ENCODE measurements around the gene SCRN3.

Gene SCRN3

DNA sequence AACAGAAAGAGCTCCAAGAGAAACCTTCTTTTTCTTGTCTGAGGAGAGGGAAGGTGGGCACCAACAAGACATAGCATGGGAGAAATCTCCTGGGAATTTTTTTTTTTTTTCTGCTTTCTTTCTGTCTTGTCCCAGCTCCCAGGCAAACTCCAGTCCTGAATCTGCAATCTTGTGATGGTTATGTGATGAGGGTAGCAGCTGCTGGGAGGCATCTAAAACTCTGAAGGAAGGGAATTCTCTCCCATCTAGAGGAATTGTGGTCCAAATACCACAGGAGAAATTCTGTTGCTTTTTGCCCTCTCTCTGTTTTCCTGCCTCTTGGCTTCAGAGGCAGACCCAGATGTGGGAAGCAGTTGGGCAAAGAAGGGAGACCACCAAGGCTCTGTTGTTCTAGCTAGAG, 16.7 kb downstream of the SCRN3 start:
- no peak for DNase-seq

DNA sequence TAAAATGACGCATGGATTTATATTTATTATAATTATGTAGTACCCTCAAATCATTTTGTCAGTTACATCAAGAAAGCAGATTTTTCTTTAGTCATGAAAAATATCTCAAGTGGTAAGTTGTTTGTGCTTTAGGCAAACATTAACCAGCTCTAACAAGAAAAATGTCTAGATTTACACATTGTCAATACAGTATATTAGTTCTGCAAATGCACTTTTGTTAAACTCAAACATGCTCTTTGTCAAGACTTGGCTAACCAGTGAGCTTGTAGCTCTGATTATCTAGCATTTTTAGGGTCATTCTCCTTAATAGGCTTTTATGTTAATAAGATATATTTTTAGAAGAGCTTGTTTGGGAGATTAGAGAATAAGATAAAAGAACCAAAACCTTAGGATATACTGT, 32.7 kb downstream of the SCRN3 start:
- no peak for DNase-seq

DNA sequence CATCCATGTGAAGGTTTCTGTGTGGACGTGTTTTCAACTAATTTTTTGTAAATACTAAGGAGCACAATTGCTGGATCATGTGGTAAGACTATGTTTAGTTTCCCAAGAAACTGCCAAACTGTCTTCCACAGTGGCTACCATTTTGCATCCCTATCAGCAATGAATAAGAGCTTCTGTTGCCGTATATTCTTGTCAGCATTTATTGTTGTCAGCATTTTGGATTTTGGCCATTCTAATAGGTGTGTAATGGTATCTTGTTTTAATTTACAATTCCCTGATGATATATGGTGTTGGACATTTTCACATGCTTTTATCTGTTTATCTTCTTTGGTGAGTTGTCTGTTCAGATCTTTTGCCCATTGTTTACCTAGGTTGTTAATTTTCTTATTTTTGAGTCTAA, 34.5 kb downstream of the SCRN3 start:
- no peak for DNase-seq

DNA sequence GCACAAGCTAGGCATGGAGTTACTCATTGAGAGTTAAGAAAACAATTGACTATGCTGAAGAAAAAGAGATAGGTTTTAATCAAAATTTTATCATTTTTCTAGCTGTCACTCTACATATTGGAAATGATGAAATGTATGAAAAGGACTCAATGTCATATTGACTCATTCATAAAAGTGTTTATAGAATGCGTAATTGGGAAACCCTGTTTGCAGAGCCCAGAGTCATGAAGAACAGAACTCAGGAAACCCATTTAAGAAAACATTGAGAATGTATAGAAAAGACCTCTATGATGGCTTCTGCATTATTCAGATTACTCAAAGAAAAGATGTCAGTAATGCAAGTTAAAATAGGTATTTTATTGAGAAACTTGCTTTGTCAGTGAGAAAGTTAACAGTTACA, 36.4 kb downstream of the SCRN3 start:
- no peak for DNase-seq

DNA sequence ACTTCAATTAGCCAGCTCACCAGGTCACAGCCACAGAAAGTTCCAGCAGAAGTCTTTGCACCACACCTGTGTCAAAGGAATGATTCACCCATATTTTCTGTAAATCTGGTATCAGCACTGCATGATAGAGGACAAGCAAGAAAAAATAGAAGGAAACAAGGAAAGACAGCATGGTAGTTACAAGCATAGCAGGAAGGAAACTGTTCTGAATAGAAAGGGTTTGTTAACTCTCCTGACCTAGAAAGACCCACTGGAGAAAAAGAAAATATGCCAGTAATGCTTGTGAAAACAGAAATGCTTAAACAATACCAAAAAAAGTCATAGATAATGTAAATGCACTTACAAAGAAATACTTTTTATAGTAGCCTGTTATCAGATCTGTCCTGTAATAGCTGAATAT, 40.8 kb downstream of the SCRN3 start:
- no peak for DNase-seq

DNA sequence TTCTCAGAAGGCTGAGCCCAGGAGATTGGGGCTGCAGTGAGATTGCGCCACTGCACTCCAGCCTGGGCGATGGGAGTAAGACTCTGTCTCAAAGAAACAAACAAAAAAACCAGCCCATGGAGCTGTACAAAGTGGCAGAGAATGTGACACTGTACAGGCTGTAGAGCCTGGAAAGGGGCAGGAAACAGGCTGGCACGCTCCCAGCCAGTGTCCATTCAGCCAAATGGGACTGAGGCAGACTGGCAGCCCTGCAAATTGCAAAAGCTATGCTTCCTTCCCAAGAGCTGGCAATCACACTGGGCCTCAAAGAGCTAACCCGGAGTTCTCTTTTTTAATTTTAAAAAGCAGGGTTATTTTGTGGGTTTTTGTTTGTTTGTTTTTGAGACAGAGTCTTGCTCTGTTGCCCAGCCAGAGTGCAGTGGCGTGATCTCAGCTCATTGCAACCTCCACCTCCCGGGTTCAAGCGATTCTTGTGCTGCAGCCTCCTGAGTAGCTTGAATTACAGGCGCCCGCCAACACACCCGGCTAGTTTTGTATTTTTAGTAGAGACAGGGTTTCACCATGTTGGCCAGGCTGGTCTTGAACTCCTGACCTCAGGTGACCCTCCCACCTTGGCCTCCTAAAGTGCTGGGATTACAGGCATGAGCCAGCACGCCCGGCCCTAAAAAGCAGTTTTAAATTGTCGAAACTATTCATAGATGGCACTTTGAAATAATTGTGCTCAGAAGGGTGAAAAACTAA, 42.8 kb downstream of the SCRN3 start:
- DNase-seq: no peak

DNA sequence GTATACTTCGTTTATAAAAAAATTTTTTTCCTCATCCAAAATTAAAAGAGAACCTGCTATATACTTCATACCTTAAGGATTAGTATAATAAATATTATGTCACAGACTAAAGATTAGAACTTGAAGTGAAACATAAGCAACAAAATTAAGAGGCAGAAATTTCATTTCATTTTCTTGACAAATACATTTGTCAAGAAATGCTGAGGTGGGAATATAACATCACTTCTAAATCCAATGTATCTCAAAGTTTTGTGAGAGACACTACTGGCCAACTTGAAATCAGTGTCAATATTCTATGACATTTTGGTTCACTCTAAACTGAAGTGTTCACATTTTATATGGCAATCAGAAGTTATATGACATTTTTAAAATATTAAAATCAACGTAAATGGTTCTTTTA, 43.8 kb downstream of the SCRN3 start:
- DNase-seq: no peak

DNA sequence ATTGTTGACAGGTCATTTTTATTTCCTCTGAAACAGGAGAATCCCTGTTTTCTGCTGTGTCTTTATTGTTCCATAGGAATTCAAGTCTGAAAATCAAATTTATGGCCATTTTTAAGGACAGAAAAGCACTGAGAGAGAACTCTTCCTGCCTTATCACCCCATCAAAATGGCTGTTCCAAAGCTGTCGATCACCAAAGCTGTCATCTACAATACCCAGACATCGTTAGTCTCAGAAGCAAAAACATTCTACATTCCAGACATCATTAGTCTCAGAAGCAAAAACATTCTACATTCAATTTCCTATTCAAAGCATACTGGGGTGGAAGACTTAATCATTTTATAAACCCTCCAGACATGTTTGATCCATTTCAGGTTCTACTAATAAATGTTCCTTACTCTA, 44.4 kb downstream of the SCRN3 start:
- DNase-seq: no peak

DNA sequence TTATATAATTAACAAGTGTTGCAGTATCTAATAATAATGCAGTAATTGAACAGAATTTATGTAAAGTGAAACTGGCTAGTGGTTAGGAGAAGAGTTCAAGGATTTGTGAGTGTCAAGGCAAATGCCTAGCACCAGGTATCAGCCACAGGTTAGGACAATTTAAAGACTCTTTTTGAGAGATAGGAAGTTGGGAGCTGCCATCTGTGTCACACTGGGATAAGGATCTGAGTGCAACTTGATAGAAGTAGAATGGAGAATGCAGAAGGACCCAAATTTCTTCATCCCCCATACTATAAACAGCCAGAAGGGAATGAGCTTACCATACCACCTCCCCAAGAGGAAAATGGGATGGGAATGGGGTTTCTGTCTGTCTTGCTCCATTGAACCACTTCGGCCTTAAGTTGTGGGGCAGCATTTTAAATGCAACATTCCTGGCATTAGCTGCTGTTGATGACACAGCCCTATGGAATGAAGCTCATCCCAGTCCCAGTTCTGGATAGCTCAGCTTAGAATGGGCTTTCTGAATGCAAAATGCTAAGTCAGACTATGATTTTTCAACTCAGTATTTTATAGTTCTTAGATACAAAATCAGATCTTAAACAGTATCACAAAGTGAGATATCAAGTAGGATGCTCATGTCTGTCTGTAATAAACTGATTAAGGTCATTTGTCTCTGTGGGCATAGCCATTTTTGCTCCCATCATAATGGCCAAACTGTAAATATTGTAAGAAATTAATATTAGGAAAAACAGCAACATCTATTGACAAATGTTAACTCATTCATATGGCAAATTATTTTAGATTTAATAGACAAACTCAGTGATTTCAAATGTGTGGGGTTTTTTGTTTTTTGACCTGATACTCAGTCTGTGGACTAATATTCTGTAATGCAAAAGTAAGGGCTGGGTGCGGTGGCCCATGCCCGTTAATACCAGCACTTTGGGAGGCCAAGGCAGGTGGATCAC, 47.3 kb downstream of the SCRN3 start:
- no peak for DNase-seq

DNA sequence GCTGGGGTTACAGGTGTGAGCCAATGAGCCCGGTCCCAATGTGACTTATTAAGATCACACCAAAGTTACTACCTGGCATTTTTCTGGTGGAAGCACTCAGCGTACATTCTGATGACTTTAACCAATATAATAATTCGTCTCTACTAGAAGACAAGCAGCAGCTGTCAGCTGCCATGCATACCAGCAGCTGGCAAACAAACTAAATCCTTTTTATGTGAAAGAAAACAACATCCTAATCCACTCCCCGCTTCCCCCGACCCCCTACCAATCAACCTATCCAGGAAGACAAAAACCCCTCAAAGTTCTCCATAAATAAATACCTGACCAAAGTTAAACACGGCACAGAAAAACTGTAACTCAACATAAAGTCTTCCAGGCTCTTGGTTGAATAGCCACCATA, 49.2 kb downstream of the SCRN3 start:
- no peak for DNase-seq

DNA sequence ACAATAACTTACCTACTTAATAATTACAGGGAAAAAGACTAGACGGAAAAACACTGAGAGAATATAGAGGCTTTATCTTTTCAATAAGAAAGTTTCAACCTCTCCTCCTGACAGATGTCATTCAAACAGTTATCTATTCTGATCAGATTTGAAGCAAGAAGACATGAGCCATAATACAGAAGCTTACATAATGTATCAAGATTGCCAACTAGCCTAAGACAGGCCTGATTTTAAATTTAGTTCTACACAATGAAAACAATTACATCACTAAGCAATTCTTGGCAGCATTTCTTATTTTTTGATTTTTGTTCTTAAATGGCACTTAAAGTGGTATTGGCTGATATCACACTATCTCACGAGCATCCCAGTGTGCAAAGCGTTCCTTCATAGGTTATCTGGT, 49.7 kb downstream of the SCRN3 start:
- no peak for DNase-seq

DNA sequence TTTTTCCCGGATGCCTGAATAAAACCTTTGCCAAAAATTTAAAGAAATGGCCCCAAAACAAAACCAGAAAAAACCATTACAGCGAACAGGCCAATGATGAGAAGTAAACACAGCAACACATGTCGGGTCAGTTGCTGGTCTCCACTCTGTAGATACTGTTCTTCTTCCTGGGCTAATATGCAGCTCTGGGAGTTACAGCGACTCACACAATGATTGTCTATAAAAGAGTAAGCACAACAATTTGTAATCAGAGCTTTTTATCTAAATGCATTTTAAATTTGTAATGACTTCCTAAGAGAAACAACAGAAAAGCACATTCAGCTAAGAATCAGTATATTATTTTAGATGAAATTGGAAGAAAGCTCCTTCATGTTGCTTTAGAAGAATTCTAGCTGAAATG, 51.0 kb downstream of the SCRN3 start:
- no peak for DNase-seq

DNA sequence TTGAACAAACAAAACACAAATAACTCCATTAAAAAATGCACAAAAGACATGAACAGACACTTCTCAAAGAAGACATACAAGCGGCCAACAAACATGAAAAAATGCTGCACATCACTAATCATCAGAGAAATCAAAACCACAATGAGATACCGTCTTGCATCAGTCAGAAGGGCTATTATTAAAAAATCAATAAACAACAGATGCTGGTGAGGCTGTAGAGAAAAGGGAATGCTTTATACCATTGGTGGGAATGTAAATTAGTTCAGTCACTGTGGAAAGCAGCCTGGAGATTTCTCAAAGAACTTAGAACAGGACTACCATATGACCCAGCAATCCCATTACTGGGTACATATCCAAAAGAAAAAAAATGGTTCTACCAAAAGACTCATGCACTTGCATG, 53.5 kb downstream of the SCRN3 start:
- no peak for DNase-seq

DNA sequence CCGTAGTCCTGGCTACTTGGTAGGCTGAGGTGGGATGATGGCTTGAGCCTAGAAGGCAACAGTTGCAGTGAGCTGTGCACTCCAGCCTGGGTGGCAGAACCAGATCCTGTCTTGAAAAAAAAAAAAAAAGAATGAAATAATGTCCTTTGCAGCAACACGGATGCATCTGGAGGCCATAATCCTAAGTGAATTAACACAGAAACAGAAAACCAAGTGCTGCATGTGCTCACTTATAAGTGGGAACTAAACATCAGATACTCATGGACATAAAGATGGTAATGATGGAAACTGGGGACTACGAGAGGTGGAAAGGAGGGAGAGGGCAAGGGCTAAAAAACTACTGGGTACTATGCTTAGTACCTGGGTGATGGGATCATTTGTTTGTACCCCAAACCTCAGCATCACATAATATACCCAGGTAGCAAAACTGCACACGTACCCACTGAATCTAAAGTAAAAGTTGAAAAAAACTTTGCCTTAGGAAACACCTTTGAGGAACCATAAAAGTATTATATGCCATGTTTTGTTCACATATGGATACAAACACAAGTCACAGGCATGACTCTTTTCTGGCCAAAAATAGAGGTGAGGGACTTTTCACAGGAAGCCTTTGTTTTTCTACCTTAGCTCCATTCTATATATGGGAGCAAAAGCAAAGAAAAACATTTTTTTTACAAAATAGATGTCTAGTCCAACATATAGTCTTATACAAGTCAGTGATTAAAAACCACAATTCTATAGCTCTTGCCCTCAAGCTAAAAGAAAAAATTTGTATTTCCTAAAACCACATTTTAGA, 54.7 kb downstream of the SCRN3 start:
- DNase-seq: no peak

DNA sequence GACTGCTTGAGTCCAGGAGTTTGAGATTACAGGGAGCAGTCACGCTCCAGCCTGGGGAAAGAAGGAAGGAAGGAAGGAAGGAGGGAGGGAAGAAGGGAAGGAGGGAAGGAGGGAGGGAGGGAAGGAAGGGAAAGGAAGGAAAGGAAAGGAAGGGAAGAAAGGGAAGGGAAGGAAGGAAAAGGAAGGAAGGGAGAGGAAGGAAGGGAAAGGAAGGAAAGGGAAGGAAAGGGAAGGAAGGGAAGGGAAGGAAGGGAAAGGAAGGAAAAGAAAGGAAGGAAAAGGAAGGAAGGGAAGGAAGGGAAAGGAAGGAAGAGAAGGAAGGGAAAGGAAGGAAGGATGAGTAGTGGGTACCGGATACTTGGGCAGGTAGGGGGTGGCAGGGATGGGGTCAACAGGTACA, 59.0 kb downstream of the SCRN3 start:
- DNase-seq: no peak

DNA sequence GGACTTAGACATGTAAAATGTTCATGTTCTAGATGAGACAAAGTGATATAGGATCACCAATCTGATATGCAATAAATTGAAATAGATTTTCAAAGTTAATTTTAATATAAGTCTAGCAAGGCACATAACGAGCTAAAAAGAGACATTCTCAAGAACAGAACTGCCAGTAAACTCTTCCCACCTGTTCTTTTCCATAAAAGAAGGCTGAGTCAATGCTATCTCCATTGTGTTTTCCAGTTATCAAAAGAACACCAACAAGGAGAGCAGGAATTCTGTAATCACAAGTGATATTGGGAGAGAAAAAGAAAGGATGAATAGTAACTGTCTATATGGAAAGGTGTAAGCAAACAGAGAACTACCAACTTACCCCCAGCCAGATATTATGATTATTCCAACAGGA, 65.7 kb downstream of the SCRN3 start:
- DNase-seq: no peak

DNA sequence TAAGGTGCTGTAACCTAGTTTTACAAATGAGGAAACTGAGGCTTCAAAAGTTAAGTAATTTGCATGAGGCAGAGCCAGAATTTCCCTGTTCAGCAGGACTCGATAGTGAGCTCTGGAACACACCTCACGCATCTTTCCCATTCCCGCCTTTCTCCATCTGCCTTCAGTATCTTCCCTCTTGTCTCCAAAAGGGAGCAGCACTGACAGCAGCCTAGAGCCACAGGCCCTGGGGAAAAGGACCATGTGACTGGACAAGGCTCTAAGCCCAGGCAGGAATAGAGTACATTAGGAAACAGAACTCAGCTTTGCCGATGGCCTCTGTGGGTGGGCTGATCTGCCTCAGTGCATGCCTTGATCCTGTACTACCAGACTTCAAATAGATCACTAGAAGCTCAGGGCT, 69.8 kb downstream of the SCRN3 start:
- no peak for DNase-seq

DNA sequence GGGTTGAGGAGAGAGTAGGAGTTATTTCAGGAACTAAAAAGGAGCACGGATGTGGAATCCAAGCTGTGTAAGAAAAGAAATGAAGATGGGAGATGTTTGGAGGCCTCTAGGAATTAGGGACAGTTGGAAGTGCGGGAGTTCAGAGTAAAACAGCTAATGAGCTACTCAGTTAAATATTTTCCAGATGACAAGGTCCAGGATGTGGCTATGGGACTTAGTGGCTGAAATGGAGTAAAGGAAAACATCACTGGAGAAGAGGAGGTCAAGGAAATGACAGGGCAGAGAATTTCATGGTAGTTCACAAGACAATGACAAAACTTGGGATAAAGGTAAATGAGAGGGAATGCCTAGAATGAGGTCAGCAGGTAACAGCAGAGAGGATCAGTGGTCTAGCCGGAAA, 78.3 kb downstream of the SCRN3 start:
- DNase-seq: no peak

DNA sequence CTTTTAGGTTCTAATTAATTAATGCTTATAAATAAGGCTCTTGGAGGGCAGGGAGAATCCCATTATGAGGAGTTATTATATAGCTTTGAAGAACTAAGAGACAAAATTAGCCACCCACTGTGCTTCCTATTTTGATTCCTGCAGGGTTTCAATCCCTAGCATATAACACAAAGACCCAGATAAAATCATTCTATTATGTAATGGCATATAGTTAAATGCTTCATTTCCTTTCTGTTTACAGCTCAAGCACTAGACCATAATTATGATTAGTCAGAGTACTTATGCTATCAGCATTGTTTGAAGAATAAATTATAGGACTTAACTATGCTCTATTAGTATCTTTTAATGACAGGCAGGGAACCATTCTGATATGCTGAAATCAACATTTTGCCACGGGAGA, 82.2 kb downstream of the SCRN3 start:
- no peak for DNase-seq
